ENCODE data around the gene NTF3. TPM values are rescaled to one million over a fixed set of nuclear protein-coding genes. Genes with fewer than 3 reads are reported as not detected.
A peak's percentile ranks its signal among the peaks of the same experiment; 100 is the strongest.

The NTF3 gene
- under 0.01 TPM for total RNA-seq

GRCh38 chr12:5432011-5432400, at the start of gene NTF3:
TSS of gene NTF3 (plus strand) at chr12:5432108. CDS start at chr12:5432325, 217 bp downstream.
- DNase-seq (ENCODE audit: low read depth in 2 of 3, low spot score in 2 of 3) = peak in 1 of 3 donors; percentile 45

GRCh38 chr12:5384015-5384414, 47.9 kb upstream of the NTF3 start:
- no peak for DNase-seq (ENCODE audit: low read depth in 2 of 3, low spot score in 2 of 3)

GRCh38 chr12:5388581-5389535, 43.0 kb upstream of the NTF3 start:
- DNase-seq (ENCODE audit: low read depth in 2 of 3, low spot score in 2 of 3) = no peak

GRCh38 chr12:5390174-5390799, 41.6 kb upstream of the NTF3 start:
- no peak for DNase-seq (ENCODE audit: low read depth in 2 of 3, low spot score in 2 of 3)

GRCh38 chr12:5391653-5392052, 40.3 kb upstream of the NTF3 start:
- no peak for DNase-seq (ENCODE audit: low read depth in 2 of 3, low spot score in 2 of 3)

GRCh38 chr12:5392961-5393360, 38.9 kb upstream of the NTF3 start:
- DNase-seq (ENCODE audit: low read depth in 2 of 3, low spot score in 2 of 3) = no peak

- DNase-seq (ENCODE audit: low read depth in 2 of 3, low spot score in 2 of 3) = peak in 2 of 3 donors; percentile 23 to 53
Observed at GRCh38 chr12:5395443-5396271, 36.3 kb upstream of the NTF3 start.

GRCh38 chr12:5396541-5396940, 35.4 kb upstream of the NTF3 start:
- DNase-seq (ENCODE audit: low read depth in 2 of 3, low spot score in 2 of 3) = no peak

GRCh38 chr12:5399266-5399665, 32.6 kb upstream of the NTF3 start:
- no peak for DNase-seq (ENCODE audit: low read depth in 2 of 3, low spot score in 2 of 3)

GRCh38 chr12:5402009-5402935, 29.6 kb upstream of the NTF3 start:
- DNase-seq (ENCODE audit: low read depth in 2 of 3, low spot score in 2 of 3) = peak in 2 of 3 donors; percentile 41 to 71

- DNase-seq (ENCODE audit: low read depth in 2 of 3, low spot score in 2 of 3) = no peak
Observed at GRCh38 chr12:5403411-5403810, 28.5 kb upstream of the NTF3 start.

GRCh38 chr12:5407034-5407856, 24.7 kb upstream of the NTF3 start:
- no peak for DNase-seq (ENCODE audit: low read depth in 2 of 3, low spot score in 2 of 3)

- no peak for DNase-seq (ENCODE audit: low read depth in 2 of 3, low spot score in 2 of 3)
Observed at GRCh38 chr12:5409619-5410018, 22.3 kb upstream of the NTF3 start.

GRCh38 chr12:5416571-5416970, 15.3 kb upstream of the NTF3 start:
- DNase-seq (ENCODE audit: low read depth in 2 of 3, low spot score in 2 of 3) = no peak

GRCh38 chr12:5417500-5417899, 14.4 kb upstream of the NTF3 start:
- DNase-seq (ENCODE audit: low read depth in 2 of 3, low spot score in 2 of 3) = no peak

- DNase-seq (ENCODE audit: low read depth in 2 of 3, low spot score in 2 of 3) = peak in 2 of 3 donors; percentile 53 to 71
Observed at GRCh38 chr12:5428332-5429221, 3.3 kb upstream of the NTF3 start.

- DNase-seq (ENCODE audit: low read depth in 2 of 3, low spot score in 2 of 3) = no peak
Observed at GRCh38 chr12:5429741-5430557, 2.0 kb upstream of the NTF3 start.
